Muscle layer of duodenum (tissue), 2 donors: ENCODE measurements around the gene RABL3.
"Not testable (repeated sequence)": the region's sequence is repeated elsewhere in the genome, so short reads cannot be mapped to it uniquely, and the experiment has no call there.

Source experiments
- H3K27ac ChIP-seq: one replicate; pipeline ENCODE4 v1.7.0; 2013; ENCODE audit warnings: mild to moderate bottlenecking, low read length
- H3K27me3 ChIP-seq: one replicate; pipeline ENCODE4 v1.7.0; 2013; ENCODE audit warnings: low read depth, mild to moderate bottlenecking, control low read depth, low read length
- H3K36me3 ChIP-seq, 2 donors: one replicate each; pipeline ENCODE4 v1.7.0; 2013; ENCODE audit warnings: low read length in 2 of 2, control low read depth in 1 of 2, mild to moderate bottlenecking in 1 of 2; ENCODE audit not compliant: insufficient read depth in 2 of 2, control insufficient read depth in 1 of 2
- H3K4me1 ChIP-seq, 2 donors: one replicate each; pipeline ENCODE4 v1.7.0; 2013; ENCODE audit warnings: low read length in 2 of 2, mild to moderate bottlenecking in 2 of 2, control low read depth in 1 of 2, moderate library complexity in 1 of 2; ENCODE audit not compliant: insufficient read depth in 2 of 2, control insufficient read depth in 1 of 2
- H3K4me3 ChIP-seq, 2 donors: one replicate each; pipeline ENCODE4 v1.7.0; 2013; ENCODE audit warnings: low read length in 2 of 2, low read depth in 1 of 2, mild to moderate bottlenecking in 1 of 2
- H3K9me3 ChIP-seq, 2 donors: one replicate each; pipeline ENCODE4 v1.7.0; 2013; ENCODE audit warnings: low read length in 2 of 2, control low read depth in 1 of 2, mild to moderate bottlenecking in 1 of 2; ENCODE audit not compliant: control insufficient read depth in 1 of 2
- donor health status: healthy.

RABL3 gene

DNA sequence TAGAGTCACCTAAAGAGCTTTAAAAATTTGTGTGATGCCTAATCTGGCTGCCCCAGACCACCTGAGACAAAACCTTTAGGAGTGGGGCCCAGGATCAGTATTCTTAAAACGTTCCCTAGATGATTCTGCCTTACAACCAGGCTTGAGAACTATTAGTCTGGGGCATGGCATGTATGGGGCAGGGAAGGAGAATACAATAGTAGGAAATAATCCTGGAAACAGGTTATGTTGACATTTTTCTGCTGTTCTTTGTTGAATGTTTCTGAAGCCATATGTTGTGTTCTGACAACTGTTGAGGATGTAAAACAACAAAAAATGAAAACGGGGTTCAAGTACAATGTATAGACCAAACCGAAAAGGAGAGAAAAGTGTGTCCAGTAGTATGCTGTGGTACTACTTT is 3.1 kb upstream of the RABL3 start:
- H3K4me3 ChIP-seq = no peak overlapping the region

DNA sequence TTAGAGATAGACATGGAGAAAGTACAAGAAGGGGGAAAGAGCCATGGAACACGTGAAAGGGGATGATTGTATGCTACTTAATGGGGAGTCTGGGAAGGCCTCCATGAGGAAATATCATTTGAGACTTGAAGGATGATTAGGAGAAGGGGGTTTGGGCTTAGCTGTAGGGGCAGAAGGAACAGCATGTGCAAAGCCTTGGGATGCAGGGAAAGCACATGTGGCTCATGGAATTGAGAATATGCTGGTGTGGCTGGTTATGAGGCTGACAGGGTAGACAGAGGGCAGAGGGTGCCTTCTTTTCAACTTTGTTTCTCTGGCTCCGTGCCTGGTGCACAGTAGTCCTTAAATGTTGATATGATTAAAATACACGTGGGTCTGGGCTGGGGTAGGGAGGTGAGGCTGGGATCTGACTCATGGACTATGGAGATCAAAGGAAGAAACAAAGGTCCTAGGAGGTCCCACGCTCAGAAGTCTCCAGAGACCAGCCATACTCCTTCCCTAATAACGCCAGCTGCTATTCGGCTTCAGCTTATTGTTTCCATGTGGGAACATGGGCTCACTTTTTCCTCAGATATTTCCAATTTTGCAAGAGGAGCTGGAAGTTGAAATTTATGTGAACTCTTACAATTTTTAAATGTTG is 1.4 kb upstream of the RABL3 start:
- peak overlapping the region; percentile 84 to 93 for H3K4me3 ChIP-seq
- H3K36me3 ChIP-seq = peaks cover 0 to 3% of the 10 kb centered on the region in 2 donors
- no peaks in the 10 kb centered on the region for H3K9me3 ChIP-seq
- H3K27ac ChIP-seq = peak overlapping the region; percentile 99
- H3K27me3 ChIP-seq = no peaks in the 10 kb centered on the region
- peaks cover 0 to 16% of the 10 kb centered on the region in 2 donors for H3K4me1 ChIP-seq

More for the DNA sequence above, 3.1 kb upstream of the RABL3 start:
- no peaks in the 10 kb centered on the region for H3K9me3 ChIP-seq
- H3K36me3 ChIP-seq = peaks cover 0 to 3% of the 10 kb centered on the region in 2 donors
- H3K4me1 ChIP-seq = peaks cover 0 to 16% of the 10 kb centered on the region in 2 donors
- no peak overlapping the region for H3K27ac ChIP-seq
- no peaks in the 10 kb centered on the region for H3K27me3 ChIP-seq

DNA sequence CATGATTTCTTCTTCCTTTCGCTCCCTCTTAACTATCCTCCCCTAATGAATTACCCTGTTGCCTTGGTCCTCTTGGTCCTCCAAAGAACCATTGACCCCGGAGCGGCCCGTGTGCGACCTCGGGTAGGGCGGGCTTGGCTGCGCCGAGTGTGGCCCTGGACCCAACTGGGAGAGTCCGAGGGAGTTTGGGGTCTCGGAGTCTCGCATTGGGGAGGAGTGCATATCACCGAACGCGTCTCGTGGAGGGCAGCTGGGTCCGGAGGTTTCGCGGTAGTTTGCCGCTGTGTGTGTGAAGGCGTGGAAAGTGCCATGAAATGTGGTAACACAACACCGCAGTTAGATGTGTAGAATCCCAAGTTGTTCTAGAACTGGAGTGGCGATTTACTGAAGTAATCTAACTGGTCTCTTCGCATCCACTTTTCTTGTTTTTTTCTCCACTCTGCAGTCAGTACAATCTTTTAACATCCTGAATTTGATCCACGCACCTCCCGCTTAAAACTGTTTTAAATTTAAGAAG is 591 bp upstream of the RABL3 start:
- peak overlapping the region; percentile 99 for H3K27ac ChIP-seq
- H3K36me3 ChIP-seq = peaks cover 0 to 3% of the 10 kb centered on the region in 2 donors

DNA sequence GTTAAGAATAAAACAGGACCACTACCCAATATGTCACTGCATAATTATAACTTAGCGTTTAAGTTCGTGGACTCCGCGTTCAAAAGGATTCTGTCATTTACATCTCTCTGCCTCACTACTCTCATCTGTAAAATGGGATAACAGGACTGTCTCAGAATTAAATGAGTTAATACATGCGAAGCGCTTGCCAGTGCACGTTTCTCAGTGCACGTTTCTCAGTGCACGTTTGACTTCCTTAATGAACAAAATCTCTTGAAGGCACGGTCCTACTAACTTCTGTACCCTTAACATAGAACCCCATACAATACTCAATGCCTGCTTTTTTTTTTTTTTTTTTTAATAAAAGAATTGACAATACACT is 499 bp downstream of the RABL3 start:
- H3K4me3 ChIP-seq = peak overlapping the region; percentile 84 to 93
- H3K27ac ChIP-seq = peak overlapping the region; percentile 99
- peaks cover 0 to 16% of the 10 kb centered on the region in 2 donors for H3K4me1 ChIP-seq
- H3K9me3 ChIP-seq = no peaks in the 10 kb centered on the region
- peaks cover 0 to 3% of the 10 kb centered on the region in 2 donors for H3K36me3 ChIP-seq
- no peaks in the 10 kb centered on the region for H3K27me3 ChIP-seq

More for the DNA sequence above, 591 bp upstream of the RABL3 start:
- no peaks in the 10 kb centered on the region for H3K27me3 ChIP-seq
- H3K9me3 ChIP-seq = no peaks in the 10 kb centered on the region
- H3K4me1 ChIP-seq = peaks cover 0 to 16% of the 10 kb centered on the region in 2 donors
- H3K4me3 ChIP-seq = peak overlapping the region; percentile 84 to 93

DNA sequence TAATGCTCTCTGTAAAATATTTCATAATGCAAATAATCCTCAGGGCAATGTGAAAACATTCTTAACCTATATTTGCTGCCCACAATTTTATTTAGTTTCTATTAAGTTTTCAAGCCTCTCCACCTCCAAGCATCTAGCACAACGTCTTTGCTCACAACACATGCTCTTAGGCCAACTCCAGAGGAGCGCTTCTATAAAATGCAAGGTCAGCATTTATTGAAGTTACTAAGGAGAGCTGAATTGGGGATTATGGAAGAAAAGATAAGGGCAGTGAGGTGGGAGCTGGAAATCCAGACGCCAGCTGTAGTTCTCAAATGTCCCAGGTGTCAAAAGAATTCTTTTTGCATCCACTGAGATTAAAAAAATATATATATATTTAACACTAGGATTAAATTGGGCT is 996 bp downstream of the RABL3 start:
- no peaks in the 10 kb centered on the region for H3K27me3 ChIP-seq
- peaks cover 0 to 3% of the 10 kb centered on the region in 2 donors for H3K36me3 ChIP-seq
- H3K4me1 ChIP-seq = peaks cover 0 to 16% of the 10 kb centered on the region in 2 donors
- H3K9me3 ChIP-seq = no peaks in the 10 kb centered on the region
- H3K27ac ChIP-seq = no peak overlapping the region
- peak overlapping the region; percentile 84 to 93 for H3K4me3 ChIP-seq

DNA sequence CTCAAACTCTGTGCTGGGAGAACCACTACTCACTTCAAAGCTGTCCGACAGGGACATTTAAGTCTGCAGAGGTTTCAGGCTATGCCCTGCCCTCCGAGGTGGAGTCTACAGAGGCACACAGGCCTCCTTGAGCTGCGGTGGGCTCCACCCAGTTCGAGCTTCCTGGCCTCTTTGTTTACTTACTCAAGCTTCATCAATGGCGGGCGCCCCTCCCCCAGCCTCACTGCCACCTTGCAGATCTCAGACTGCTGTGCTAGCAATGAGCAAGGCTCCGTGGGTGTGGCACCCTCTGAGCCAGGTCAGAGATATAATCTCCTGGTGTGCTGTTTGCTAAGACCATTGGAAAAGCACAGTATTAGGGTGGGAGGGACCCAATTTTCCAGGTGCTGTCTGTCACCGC is 4.3 kb downstream of the RABL3 start:
- H3K9me3 ChIP-seq, H3K27ac ChIP-seq, H3K27me3 ChIP-seq, H3K4me3 ChIP-seq, H3K4me1 ChIP-seq, H3K36me3 ChIP-seq: not testable (repeated sequence)

DNA sequence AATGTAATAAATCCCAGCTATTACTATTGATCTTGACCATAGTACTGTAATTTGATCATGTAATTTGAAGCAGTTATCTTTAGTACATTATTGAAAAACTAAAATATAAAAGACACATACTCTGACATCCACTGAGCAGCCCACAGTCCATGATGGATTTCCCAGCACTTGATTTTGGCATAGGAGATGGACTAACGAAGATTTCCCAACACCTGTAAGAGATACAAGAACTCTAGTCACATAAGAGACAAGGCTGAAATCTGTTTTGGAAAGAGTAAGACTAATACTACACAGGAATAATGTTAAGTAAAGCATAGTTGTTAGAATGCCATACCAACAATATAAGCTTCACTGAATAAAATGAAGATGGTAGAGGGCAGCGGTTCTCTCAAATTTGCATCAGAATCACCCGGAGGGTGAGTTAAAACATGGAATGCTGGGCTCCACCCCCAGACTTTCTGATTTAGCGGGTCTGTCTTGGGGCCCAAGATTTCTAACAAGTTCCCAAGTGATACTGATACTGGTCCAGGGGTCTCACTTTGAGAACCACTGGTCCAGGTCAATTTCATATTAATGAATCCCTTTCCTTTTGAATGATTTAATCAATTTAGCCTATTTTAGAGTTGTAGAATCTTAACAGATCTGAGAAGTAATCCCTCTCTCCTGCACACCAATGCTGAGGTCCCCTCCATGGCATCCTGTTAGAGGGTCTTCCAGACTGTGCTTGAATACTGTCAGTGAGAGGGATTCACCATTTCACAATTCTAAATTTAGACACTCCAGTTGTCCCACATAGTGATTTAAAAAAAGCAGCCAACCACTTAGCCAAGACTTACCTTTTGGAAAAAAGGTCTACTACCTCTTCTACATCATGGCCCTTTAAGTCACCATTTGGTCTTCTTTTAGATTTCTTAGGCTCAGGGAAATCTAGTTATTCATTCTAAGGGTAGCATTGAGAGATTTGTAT is 11.5 kb downstream of the RABL3 start:
- Histone ChIP-seq H3K9me3 (no peaks in the 10 kb centered on the region), H3K27ac (no peak overlapping the region), H3K36me3 (peaks cover 0 to 11% of the 10 kb centered on the region in 2 donors), H3K4me1 (no peaks in the 10 kb centered on the region), H3K27me3 (no peaks in the 10 kb centered on the region), H3K4me3 (no peak overlapping the region)

DNA sequence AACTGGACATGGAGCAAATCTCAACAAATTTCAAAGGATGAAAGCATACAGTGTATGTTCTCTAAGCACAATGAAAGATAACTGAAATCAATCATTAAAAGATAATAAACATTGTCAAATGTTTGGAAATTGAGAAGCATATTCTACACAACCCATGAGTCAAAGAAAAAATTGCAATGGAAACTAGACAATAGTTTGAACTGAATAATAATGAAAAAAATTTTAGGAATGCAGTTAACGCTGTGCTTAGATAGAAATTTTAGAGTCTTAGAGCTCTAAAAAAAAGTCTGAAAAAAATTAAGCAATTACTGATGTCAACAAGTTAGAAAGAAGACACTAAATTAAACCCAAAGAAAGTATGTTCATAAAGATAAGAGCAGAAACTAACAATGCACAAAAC is 15.5 kb downstream of the RABL3 start:
- Histone ChIP-seq H3K4me1 (no peaks in the 10 kb centered on the region), H3K27ac (no peak overlapping the region), H3K9me3 (no peaks in the 10 kb centered on the region), H3K27me3 (no peaks in the 10 kb centered on the region), H3K4me3 (no peak overlapping the region), H3K36me3 (peaks cover 0 to 11% of the 10 kb centered on the region in 2 donors)

DNA sequence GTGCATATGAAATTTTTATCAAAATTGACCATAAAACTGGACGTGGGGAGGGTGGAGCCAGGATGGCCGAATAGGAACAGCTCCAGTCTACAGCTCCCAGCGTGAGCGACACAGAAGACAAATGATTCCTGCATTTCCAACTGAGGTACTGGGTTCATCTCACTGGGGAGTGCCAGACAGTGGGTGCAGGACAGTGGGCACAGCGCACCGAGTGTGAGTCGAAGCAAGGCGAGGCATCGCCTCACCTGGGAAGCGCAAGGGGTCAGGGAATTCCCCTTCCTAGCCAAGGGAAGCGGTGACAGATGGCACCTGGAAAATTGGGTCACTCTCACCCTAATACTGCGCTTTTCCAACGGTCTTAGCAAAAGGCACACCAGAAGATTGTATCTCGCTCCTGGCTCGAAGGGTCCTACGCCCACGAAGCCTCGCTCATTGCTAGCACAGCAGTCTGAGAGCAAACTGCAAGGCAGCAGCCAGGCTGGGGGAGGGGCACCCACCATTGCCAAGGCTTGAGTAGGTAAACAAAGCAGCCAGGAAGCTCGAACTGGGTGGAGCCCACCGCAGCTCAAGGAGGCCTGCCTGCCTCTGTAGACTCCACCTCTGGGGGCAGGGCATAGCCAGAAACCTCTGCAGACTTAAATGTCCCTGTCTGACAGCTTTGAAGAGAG is 23.0 kb downstream of the RABL3 start:
- not testable (repeated sequence) for H3K27ac ChIP-seq, H3K27me3 ChIP-seq, H3K4me1 ChIP-seq, H3K9me3 ChIP-seq, H3K36me3 ChIP-seq
- H3K4me3 ChIP-seq = peak overlapping the region; percentile 34 to 45

DNA sequence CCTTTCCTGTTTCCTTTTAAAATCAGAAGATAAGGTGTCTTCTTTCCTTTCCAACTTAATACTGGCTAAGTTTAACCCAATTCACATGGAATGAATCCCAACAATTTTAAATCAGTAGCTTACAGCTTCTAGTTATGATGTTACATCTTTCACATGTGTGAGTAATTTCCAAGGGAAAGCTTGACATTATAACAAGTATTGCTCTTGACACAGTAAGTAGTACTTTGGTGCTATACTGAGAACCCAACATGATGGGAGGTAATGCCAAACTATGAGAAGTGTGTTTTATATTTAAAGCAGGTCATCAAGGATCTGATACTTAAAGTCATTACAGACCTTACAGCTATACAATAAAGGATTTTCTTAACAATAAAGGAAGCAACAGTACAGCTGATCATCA is 29.1 kb downstream of the RABL3 start:
- no peak overlapping the region for H3K27ac ChIP-seq
- H3K9me3 ChIP-seq = no peaks in the 10 kb centered on the region
- no peaks in the 10 kb centered on the region for H3K4me1 ChIP-seq
- H3K4me3 ChIP-seq = no peak overlapping the region
- H3K36me3 ChIP-seq = no peaks in the 10 kb centered on the region
- no peaks in the 10 kb centered on the region for H3K27me3 ChIP-seq

DNA sequence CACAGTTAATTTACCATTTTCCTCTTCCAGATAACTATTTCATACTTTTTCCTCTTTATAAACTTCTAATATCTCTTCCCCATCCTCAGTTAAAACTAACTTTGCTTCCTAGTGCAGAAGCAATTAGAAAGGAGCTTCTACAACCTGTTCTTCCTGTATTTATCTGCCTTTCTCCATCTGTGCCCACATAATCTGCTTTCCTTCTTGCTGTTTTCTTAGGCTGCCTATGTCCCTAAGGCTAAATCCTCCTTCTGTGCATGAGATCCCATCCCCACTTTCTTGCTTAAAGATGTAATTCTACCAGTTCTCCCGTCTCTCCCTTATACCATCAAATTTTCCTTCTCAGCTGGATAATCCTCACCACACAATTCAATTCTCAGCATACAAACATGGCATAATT is 31.9 kb downstream of the RABL3 start:
- Histone ChIP-seq H3K27me3 (no peaks in the 10 kb centered on the region), H3K36me3 (no peaks in the 10 kb centered on the region), H3K27ac (no peak overlapping the region), H3K4me1 (no peaks in the 10 kb centered on the region), H3K9me3 (no peaks in the 10 kb centered on the region), H3K4me3 (no peak overlapping the region)
